HG03432 (cell line): Measurements from ENCODE around the gene BCAS3.
"Not testable (repeated sequence)": the region's sequence is repeated elsewhere in the genome, so short reads cannot be mapped to it uniquely, and the experiment has no call there.

Experiments used
- ATAC-seq: cut with Tn5 transposase; IDR thresholded peaks from one replicate; pipeline ENCODE4 v1.9.1; 2021; ENCODE audit warnings: mild to moderate bottlenecking, moderate library complexity; ENCODE audit not compliant: unreplicated experiment

Gene BCAS3

GRCh38 chr17:61143026-61143425 is 465.4 kb downstream of the BCAS3 start:
- no peak for ATAC-seq

- ATAC-seq = no peak
Measured at GRCh38 chr17:61144137-61144536, 466.5 kb downstream of the BCAS3 start.

DNA sequence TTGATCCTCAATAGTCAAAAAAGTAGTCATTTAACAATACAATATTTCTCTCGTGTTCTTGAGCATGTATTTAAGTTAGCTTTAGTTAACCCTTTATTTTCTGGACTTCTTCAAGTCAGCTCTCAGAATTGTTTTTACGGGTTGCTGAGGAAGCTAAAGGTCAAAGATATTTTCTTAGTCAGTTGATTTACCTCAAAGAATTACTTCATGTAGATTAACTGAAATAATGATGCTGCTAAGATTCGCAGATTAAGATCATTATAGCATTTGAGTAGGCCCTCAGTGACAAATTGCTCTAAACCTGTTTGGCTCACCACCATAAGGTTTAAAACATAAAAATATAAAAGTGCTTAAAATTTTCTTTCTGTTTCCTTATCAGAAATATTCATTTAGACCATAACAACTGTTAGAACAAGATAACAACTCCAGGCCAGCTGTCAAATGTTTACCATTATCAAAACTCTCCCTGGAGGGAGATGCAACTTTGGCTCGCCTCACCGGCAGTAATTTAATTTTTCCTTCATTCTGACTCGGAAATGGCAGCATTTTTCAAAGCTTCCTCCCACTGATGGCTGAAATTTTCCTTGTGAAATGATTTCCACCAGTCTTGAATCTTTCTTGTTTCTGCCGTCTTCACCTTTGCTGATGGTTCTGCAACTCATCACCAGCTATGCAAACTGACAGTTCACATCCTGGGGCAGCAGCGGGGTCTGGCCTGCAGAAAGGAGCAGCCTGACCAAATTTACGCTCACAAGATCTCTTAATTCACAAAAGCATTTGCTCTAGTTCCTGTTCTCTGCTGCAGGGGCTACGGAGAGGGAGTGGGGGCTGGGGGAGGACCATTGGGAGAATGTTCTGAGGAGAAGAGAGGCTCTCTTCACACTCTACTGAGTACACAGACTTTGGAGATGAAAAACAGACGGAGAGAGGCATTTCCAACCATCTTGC is 467.2 kb downstream of the BCAS3 start:
- no peak for ATAC-seq

DNA sequence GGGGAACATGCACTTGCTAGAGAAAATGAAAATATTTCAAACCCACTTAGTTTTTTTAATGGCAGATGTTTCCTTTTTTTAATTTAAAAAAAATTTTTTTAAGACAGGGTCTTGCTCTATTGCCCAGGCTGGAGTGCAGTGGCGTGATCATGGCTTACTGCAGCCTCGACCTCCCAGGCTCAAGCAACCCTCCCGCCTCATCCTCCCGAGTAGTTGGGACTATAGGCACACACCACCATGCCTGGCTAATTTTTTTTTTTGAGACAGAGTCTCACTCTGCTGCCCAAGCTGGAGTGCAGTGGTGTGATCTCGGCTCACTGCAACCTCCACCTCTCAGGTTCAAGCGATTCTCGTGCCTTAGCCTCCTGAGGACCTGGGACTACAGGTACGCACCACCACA is 469.2 kb downstream of the BCAS3 start:
- ATAC-seq = not testable (repeated sequence)

GRCh38 chr17:61149106-61149825 is 471.6 kb downstream of the BCAS3 start:
- no peak for ATAC-seq

DNA sequence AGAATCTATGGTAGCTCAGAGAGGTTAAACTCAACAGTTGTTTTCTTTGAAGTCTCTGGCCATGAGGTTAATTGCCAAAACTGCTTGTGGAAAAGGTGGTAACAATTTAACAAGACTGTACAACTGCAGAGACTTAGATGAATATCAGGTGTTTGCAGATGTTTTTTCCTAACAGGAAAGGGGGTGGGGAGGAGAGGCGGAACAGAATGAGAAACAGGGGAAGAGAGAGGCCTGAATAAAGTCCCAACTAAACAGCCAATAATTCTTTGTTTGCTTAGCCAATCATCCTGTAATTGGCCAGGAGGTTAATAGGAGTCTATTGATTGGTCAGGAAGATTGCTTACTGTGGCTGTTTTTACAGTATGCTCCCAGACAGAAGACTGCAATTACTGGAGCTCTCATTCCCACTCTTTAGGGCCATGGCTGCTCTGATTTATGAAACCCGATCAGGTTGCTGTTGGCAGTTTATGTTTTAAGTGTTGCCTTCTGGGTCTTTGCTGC is 472.3 kb downstream of the BCAS3 start:
- ATAC-seq = no peak

DNA sequence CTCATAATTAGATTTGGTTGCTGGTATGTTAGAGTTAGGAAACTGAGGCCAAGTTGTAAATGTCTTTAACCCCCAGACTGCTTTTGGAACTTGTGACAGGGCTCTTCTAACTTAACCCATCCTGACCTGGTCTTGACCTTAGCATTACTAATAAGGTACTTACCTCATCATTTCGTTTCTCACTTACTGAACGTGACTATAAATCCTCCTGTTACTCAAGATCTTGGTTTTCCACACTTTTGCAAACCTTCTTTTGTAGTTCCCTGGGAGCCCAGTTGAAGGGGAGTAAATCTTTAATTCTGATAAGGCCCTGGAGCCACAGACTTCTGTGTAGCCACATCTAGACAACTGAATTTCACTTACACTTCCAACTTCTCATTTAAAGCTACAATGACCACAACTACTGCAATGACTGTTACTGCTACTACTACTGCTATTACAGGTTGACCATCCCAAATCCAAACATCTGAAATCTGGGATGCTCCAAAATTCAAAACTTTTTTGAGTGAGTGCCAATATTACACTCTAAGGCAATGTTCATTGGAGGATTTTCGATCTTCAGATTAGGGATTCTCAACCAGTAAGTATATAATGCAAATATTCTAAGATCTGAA is 473.1 kb downstream of the BCAS3 start:
- ATAC-seq = peak; percentile 39

- ATAC-seq = no peak
Measured at GRCh38 chr17:61152898-61153297, 475.2 kb downstream of the BCAS3 start.

GRCh38 chr17:61155590-61156237 is 478.1 kb downstream of the BCAS3 start:
- ATAC-seq = no peak

- no peak for ATAC-seq
Measured at GRCh38 chr17:61157246-61157886, 479.7 kb downstream of the BCAS3 start.

DNA sequence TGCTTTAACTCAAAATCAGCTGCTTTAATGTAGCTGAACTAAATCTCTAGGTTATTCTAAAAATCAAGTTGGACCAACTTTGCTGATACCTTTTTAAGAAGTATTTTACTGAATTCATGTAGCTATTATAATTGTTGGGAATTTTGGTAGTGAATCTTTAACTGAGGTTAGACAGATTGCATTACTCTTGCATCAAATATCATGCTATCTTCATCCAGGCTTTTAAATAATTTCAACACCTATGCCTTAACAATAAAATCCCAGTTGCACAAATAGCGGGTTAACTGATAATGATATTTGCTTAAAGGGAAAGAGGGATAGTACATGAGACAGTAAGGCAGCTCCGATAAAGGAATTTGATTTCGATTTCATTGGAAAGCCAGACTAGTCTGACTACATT is 480.7 kb downstream of the BCAS3 start:
- no peak for ATAC-seq

- ATAC-seq = no peak
Measured at GRCh38 chr17:61159221-61159814, 481.7 kb downstream of the BCAS3 start.

DNA sequence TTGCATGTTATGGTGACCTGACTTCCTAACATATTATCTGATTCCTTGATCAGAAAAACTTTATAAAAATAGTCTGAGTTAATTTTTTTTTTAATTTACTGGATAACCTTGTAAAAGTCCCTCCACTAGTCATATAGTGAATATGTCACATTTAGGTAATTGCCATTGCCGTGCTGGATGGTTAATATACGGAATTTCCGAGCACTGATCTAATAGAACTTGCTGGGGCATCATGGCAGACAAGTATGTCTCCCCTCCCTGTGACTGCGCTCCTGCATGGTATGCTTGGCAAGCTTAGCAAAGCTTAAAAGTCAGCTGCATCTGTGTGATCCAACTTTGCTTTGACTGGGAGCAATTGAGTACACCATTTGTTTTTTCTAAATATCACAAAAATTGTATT is 482.6 kb downstream of the BCAS3 start:
- no peak for ATAC-seq

DNA sequence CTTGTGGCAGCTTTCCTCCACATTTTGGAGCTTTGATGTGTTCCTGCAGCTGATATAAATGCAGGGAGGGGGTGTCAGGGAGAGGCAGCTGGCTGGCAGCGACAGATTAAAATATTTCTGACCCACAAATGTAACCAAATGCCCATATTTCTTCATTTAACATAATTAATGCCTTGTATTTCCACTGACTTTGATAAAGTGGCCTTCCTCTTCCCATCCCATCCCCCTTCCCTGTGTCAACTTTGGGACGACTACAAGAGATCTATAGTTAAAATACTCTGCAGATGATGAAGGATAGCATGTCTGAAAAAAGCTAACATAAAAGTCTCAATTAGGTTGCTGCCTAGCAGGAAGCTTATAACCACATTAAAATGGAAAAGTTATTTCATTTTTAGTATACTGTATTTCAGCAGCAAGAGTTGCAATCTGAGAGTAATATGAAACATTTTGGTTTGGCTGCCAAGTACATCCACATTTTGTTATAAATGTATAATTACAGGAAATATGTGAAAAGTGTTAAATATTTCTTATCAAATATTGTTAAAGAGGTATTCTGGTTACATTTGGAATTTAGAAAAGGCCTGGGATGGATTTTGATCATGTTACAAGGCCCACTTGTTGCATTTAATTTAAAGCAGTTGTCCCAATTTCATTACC is 483.3 kb downstream of the BCAS3 start:
- no peak for ATAC-seq

DNA sequence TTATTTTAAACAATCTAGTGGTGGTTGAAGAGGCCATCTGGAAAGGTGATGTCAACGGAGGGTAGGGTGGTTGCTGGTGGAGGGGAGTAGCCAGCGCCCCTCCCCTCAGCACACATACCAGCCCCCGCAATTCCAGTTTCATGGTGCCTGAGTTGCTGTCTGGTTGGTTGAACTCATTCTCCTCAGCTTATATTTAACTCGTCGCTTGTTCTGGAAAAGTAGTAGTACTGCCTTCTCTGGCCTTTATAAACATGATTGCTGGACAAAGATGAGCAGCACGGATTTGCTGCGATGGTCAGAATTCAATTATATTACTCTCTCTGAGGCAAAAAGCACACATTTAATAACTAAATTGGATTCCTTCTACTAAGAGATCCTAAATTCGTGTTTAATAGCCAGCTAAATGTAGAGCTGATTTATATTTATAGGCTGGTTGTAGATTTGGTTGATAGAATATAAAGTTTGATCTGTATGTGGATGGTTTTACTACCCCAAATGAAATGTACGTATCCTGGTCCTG is 484.0 kb downstream of the BCAS3 start:
- ATAC-seq = no peak

- no peak for ATAC-seq
Measured at GRCh38 chr17:61164517-61164916, 486.9 kb downstream of the BCAS3 start.

DNA sequence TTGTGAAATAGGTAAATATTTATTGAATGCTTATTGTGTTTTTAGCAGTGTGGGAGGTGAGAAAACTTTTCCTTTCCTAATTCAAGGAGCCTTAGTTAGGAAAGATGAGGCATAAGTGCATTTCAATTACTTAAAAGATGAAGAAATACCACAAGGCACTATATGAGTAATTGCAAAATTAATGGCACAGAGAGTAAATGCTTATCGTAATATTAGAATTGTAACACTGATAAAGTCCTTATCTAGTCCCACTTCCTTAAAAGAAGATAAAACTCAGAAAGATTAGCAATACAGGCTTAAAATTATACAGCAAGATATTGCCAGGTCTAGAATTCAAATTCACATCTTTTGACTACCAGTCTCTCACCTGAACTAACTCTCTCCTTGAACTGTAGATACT is 489.4 kb downstream of the BCAS3 start:
- no peak for ATAC-seq

GRCh38 chr17:61168506-61168905 is 490.9 kb downstream of the BCAS3 start:
- ATAC-seq = no peak

- ATAC-seq = no peak
Measured at GRCh38 chr17:61174310-61174709, 496.7 kb downstream of the BCAS3 start.
